ENCODE data around the gene MYO7A. TPM values are rescaled to one million over a fixed set of nuclear protein-coding genes. Genes with fewer than 3 reads are reported as not detected.

Gene MYO7A
- total and polyA plus RNA-seq, 2 of the 4 experiments (the other 2 are of a cell fraction) = 0.02 TPM; not detected in 1

DNA sequence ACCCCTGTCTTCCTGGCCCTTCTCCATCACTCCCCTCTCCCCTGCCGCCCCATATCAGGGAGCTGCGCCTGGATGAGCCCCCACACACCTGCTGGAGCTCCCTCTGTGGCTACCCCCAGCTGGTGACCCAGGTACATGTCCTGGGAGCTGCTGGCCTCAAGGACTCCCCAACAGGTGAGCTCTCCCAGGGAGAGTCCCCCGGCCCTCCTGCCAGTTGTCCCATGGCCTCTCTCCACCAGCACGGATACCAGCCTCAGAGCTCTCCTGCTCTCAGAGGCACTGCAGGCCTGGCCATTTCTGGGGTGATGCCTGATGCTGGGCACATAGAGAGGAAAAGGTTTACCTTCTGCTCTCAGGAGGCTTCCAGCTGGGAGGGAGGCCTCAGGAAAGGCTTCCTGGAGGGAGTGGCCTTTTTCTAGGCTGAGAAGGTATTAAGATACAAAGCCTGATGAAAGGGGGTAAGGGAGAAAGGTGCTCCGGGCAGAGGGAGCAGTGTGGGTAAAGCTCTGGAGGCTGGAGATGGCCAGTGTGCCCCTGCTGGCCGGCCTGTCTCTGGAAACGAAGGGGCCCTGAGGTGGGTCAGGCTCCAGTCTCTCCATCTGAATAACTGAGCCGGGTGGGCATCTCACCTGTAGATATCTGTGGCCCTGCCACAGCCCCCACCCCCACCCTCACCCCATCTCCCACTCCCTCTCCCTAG, 6.0 kb upstream of the MYO7A start:
- no peak overlapping the region for H3K4ac ChIP-seq (ENCODE audit: low read depth, low read length)
- H3K4me2 ChIP-seq (ENCODE audit: low read depth, low read length) = no peak overlapping the region
- no peak overlapping the region for H2BK15ac ChIP-seq (ENCODE audit: low read depth, low read length)
- no peaks in the 10 kb centered on the region for H4K20me1 ChIP-seq (ENCODE audit: insufficient read depth, low read length)
- ATAC-seq (ENCODE audit: low read depth) (no peak), DNase-seq (no peak)
- H4K91ac ChIP-seq (ENCODE audit: insufficient read depth, low read depth, low read length) = no peak overlapping the region
- no peak overlapping the region for H3K18ac ChIP-seq (ENCODE audit: low read depth, low read length)
- CTCF ChIA-PET = no interaction called here
- no peaks in the 10 kb centered on the region; the same call in none of the 2 replicates for H3K9me1 ChIP-seq (ENCODE audit: insufficient read depth, low read length)
- H3K36me3 ChIP-seq (ENCODE audit: control insufficient read depth, insufficient read depth, low read length) = peaks cover 29% of the 10 kb centered on the region; the same call in 1 of the 2 replicates
- H4K5ac ChIP-seq (ENCODE audit: low read depth, low read length) = no peak overlapping the region
- H3K4me3 ChIP-seq (ENCODE audit: insufficient read depth, low read depth, low read length) = no peak overlapping the region
- BruUV-seq (replicated peaks) = no TSS peak
- no peak overlapping the region for H2AK5ac ChIP-seq (ENCODE audit: low read depth, low read length)
- intact Hi-C loops (cut with micrococcal nuclease) = no loop called here
- no peaks in the 10 kb centered on the region for H3K4me1 ChIP-seq (ENCODE audit: control insufficient read depth, insufficient read depth, low read length)
- no peak overlapping the region for H2AFZ ChIP-seq (replicated peaks; ENCODE audit: low read length, poor library complexity)
- no peak overlapping the region for H2BK120ac ChIP-seq (ENCODE audit: low read depth, low read length)
- 79% methylated on average over 2 of the region's 8 CpGs; no CpG with 5 or more reads in 1 of the 2 experiments for whole genome bisulfite sequencing, 2 experiments (ENCODE audit: extremely low coverage in 2 of 2, insufficient read length in 1 of 2)
- H2AK9ac ChIP-seq (replicated peaks; ENCODE audit: low read depth, low read length, poor library complexity) = no peak overlapping the region
- H3K9me3 ChIP-seq (ENCODE audit: control insufficient read depth, insufficient read depth, low read length) = no peaks in the 10 kb centered on the region
- TF ChIP-seq MXI1 (IDR thresholded peaks at IDR 0.05; ENCODE audit: borderline replicate concordance, low read depth, low read length) (no peak), RFX5 (IDR thresholded peaks at IDR 0.05; ENCODE audit: low read depth, low read length) (no peak), NFE2L2 (IDR thresholded peaks at IDR 0.05; ENCODE audit: low read depth, low read length) (no peak), RAD21 (IDR thresholded peaks at IDR 0.05; ENCODE audit: low read length) (no peak), CEBPB (IDR thresholded peaks at IDR 0.05; ENCODE audit: low read depth, low read length) (no peak), USF2 (IDR thresholded peaks at IDR 0.05; ENCODE audit: low read depth, low read length) (no peak)
- H3K56ac ChIP-seq (ENCODE audit: extremely low read depth, insufficient read depth, low read length) = no peak overlapping the region
- no peak overlapping the region for H3K14ac ChIP-seq (replicated peaks; ENCODE audit: low read depth, low read length)
- H3K9ac ChIP-seq (ENCODE audit: low read depth, low read length) = no peak overlapping the region
- in situ Hi-C loops (cut with MboI; ENCODE audit: low sequenced_read_pairs) = loop anchor here (10.0 kb wide), 1 partner anchor 63 kb away; no protein-coding TSS in a partner anchor
- no peak overlapping the region for H2BK5ac ChIP-seq (ENCODE audit: low read depth, low read length, poor library complexity, severe bottlenecking)
- no peak overlapping the region for H3K23ac ChIP-seq (ENCODE audit: low read depth, low read length)
- H2BK20ac ChIP-seq (ENCODE audit: low read depth, low read length) = no peak overlapping the region
- dilution Hi-C loops (cut with HindIII; ENCODE audit: low sequenced_read_pairs, unreplicated experiment) = no loop called here
- POLR2A ChIA-PET (ENCODE audit: unreplicated experiment) = no interaction called here
- H3K27me3 ChIP-seq (ENCODE audit: control insufficient read depth, insufficient read depth, low read length) = no peaks in the 10 kb centered on the region
- no peaks in the 10 kb centered on the region for H3K79me1 ChIP-seq (ENCODE audit: low read depth in 1 of 2, low read length in 2 of 2)
- H4K8ac ChIP-seq (ENCODE audit: low read depth in 2 of 2, low read length in 2 of 2) = no peak overlapping the region
- H3K27ac ChIP-seq (ENCODE audit: insufficient read depth, low read length) = no peak overlapping the region
